Central memory CD8-positive, alpha-beta T cell (primary cell): Measurements from ENCODE around the gene FGD4.

ENCODE experiments used
- ATAC-seq: fragments of 150-1000 bp; cut with Tn5 transposase; replicated peaks from 2 replicates; pipeline ENCODE4 v1.10.0; 2022; ENCODE audit warnings: mild to moderate bottlenecking, moderate FRiP score, moderate number of reproducible peaks; ENCODE audit not compliant: poor library complexity, severe bottlenecking; ENCODE audit errors: extremely low read depth
- DNase-seq, 2 donors: peaks; one replicate each; pipeline ENCODE4 v3.0.0; 2021; ENCODE audit warnings: low spot score in 2 of 2
- H3K27ac Mint-ChIP-seq: one replicate; pipeline ENCODE4 v1.8.0; 2022; ENCODE audit warnings: low read depth, mild to moderate bottlenecking, moderate library complexity, mixed read lengths
- H3K27me3 Mint-ChIP-seq: one replicate; pipeline ENCODE4 v1.8.0; 2022; ENCODE audit warnings: mixed read lengths
- H3K36me3 Mint-ChIP-seq: one replicate; pipeline ENCODE4 v1.8.0; 2022; ENCODE audit warnings: mild to moderate bottlenecking, moderate library complexity, mixed read lengths; ENCODE audit not compliant: insufficient read depth
- H3K4me1 Mint-ChIP-seq: one replicate; pipeline ENCODE4 v1.8.0; 2022; ENCODE audit warnings: mixed read lengths
- H3K4me3 Mint-ChIP-seq: one replicate; pipeline ENCODE4 v1.8.0; 2022; ENCODE audit warnings: mild to moderate bottlenecking, moderate library complexity, mixed read lengths
- H3K9me3 Mint-ChIP-seq: one replicate; pipeline ENCODE4 v1.8.0; 2022; ENCODE audit warnings: mixed read lengths

The FGD4 gene

GRCh38 chr12:32603071-32603470, 203.7 kb downstream of the FGD4 start:
- peaks cover 25% of the 10 kb centered on the region for H3K27me3 Mint-ChIP-seq
- H3K27ac Mint-ChIP-seq, result no peak overlapping the region
- no peaks in the 10 kb centered on the region for H3K4me1 Mint-ChIP-seq
- H3K4me3 Mint-ChIP-seq, result no peak overlapping the region
- no peaks in the 10 kb centered on the region for H3K36me3 Mint-ChIP-seq
- no peaks in the 10 kb centered on the region for H3K9me3 Mint-ChIP-seq
- DNase-seq, result no peak
- no peak for ATAC-seq

GRCh38 chr12:32603858-32604257, 204.5 kb downstream of the FGD4 start:
- H3K36me3 Mint-ChIP-seq, result no peaks in the 10 kb centered on the region
- peaks cover 26% of the 10 kb centered on the region for H3K27me3 Mint-ChIP-seq
- no peaks in the 10 kb centered on the region for H3K9me3 Mint-ChIP-seq
- ATAC-seq (no peak), DNase-seq (no peak)
- H3K27ac Mint-ChIP-seq, result no peak overlapping the region
- no peaks in the 10 kb centered on the region for H3K4me1 Mint-ChIP-seq
- no peak overlapping the region for H3K4me3 Mint-ChIP-seq

- Mint-ChIP-seq H3K27me3 (peaks cover 33% of the 10 kb centered on the region), H3K36me3 (no peaks in the 10 kb centered on the region), H3K27ac (no peak overlapping the region), H3K4me1 (no peaks in the 10 kb centered on the region), H3K9me3 (no peaks in the 10 kb centered on the region), H3K4me3 (no peak overlapping the region)
- ATAC-seq (no peak), DNase-seq (no peak)
These were observed 205.2 kb downstream of the FGD4 start for GRCh38 chr12:32604565-32604964.

- H3K27me3 Mint-ChIP-seq, result peaks cover 43% of the 10 kb centered on the region
- no peak for DNase-seq
- H3K4me1 Mint-ChIP-seq, result no peaks in the 10 kb centered on the region
- no peak for ATAC-seq
- H3K27ac Mint-ChIP-seq, result no peak overlapping the region
- no peaks in the 10 kb centered on the region for H3K9me3 Mint-ChIP-seq
- no peaks in the 10 kb centered on the region for H3K36me3 Mint-ChIP-seq
- H3K4me3 Mint-ChIP-seq, result no peak overlapping the region
These were observed 206.2 kb downstream of the FGD4 start for GRCh38 chr12:32605326-32606095.

GRCh38 chr12:32606443-32606842, 207.1 kb downstream of the FGD4 start:
- ATAC-seq (no peak), DNase-seq (no peak)
- no peak overlapping the region for H3K27ac Mint-ChIP-seq
- H3K4me3 Mint-ChIP-seq, result no peak overlapping the region
- H3K9me3 Mint-ChIP-seq, result no peaks in the 10 kb centered on the region
- no peaks in the 10 kb centered on the region for H3K4me1 Mint-ChIP-seq
- H3K27me3 Mint-ChIP-seq, result peaks cover 44% of the 10 kb centered on the region
- no peaks in the 10 kb centered on the region for H3K36me3 Mint-ChIP-seq

- ATAC-seq, result no peak
- Mint-ChIP-seq H3K27ac (no peak overlapping the region), H3K27me3 (peaks cover 44% of the 10 kb centered on the region), H3K9me3 (no peaks in the 10 kb centered on the region), H3K36me3 (no peaks in the 10 kb centered on the region), H3K4me3 (no peak overlapping the region), H3K4me1 (no peaks in the 10 kb centered on the region)
- no peak for DNase-seq
These were observed 210.6 kb downstream of the FGD4 start for GRCh38 chr12:32609966-32610365.

GRCh38 chr12:32611986-32612385, 212.6 kb downstream of the FGD4 start:
- Mint-ChIP-seq H3K4me1 (no peaks in the 10 kb centered on the region), H3K27ac (no peak overlapping the region), H3K36me3 (no peaks in the 10 kb centered on the region), H3K4me3 (no peak overlapping the region), H3K9me3 (no peaks in the 10 kb centered on the region), H3K27me3 (peaks cover 44% of the 10 kb centered on the region)
- no peak for DNase-seq
- ATAC-seq, result no peak

GRCh38 chr12:32612658-32613614, 213.6 kb downstream of the FGD4 start:
- ATAC-seq (no peak), DNase-seq (no peak)
- H3K27me3 Mint-ChIP-seq, result peaks cover 53% of the 10 kb centered on the region
- no peak overlapping the region for H3K4me3 Mint-ChIP-seq
- H3K9me3 Mint-ChIP-seq, result no peaks in the 10 kb centered on the region
- no peaks in the 10 kb centered on the region for H3K36me3 Mint-ChIP-seq
- H3K27ac Mint-ChIP-seq, result no peak overlapping the region
- H3K4me1 Mint-ChIP-seq, result no peaks in the 10 kb centered on the region

- H3K4me1 Mint-ChIP-seq, result no peaks in the 10 kb centered on the region
- peaks cover 39% of the 10 kb centered on the region for H3K27me3 Mint-ChIP-seq
- no peaks in the 10 kb centered on the region for H3K9me3 Mint-ChIP-seq
- DNase-seq (no peak), ATAC-seq (no peak)
- H3K27ac Mint-ChIP-seq, result no peak overlapping the region
- no peak overlapping the region for H3K4me3 Mint-ChIP-seq
- no peaks in the 10 kb centered on the region for H3K36me3 Mint-ChIP-seq
These were observed 216.1 kb downstream of the FGD4 start for GRCh38 chr12:32615441-32615840.

GRCh38 chr12:32617534-32617933, 218.2 kb downstream of the FGD4 start:
- DNase-seq, result no peak
- H3K36me3 Mint-ChIP-seq, result no peaks in the 10 kb centered on the region
- ATAC-seq, result no peak
- no peak overlapping the region for H3K4me3 Mint-ChIP-seq
- H3K4me1 Mint-ChIP-seq, result no peaks in the 10 kb centered on the region
- H3K27ac Mint-ChIP-seq, result no peak overlapping the region
- peaks cover 42% of the 10 kb centered on the region for H3K27me3 Mint-ChIP-seq
- no peaks in the 10 kb centered on the region for H3K9me3 Mint-ChIP-seq

- H3K27ac Mint-ChIP-seq, result no peak overlapping the region
- ATAC-seq (no peak), DNase-seq (no peak)
- no peaks in the 10 kb centered on the region for H3K4me1 Mint-ChIP-seq
- no peaks in the 10 kb centered on the region for H3K36me3 Mint-ChIP-seq
- H3K4me3 Mint-ChIP-seq, result no peak overlapping the region
- no peaks in the 10 kb centered on the region for H3K9me3 Mint-ChIP-seq
- H3K27me3 Mint-ChIP-seq, result peaks cover 37% of the 10 kb centered on the region
These were observed 218.8 kb downstream of the FGD4 start for GRCh38 chr12:32618115-32618514.

GRCh38 chr12:32627976-32628375, 228.6 kb downstream of the FGD4 start:
- no peaks in the 10 kb centered on the region for H3K9me3 Mint-ChIP-seq
- peaks cover 1% of the 10 kb centered on the region for H3K36me3 Mint-ChIP-seq
- no peak overlapping the region for H3K27ac Mint-ChIP-seq
- H3K4me1 Mint-ChIP-seq, result no peaks in the 10 kb centered on the region
- DNase-seq (no peak), ATAC-seq (no peak)
- H3K27me3 Mint-ChIP-seq, result no peaks in the 10 kb centered on the region
- no peak overlapping the region for H3K4me3 Mint-ChIP-seq
